ENCODE measurements around the gene CSK.

- TF ChIP-seq CTCF (conservative IDR thresholded peaks at IDR 0.05; ENCODE audit: low read length) (no peak), EZH2phosphoT487 (IDR thresholded peaks at IDR 0.05; ENCODE audit: borderline replicate concordance, low read depth, low read length) (no peak)
These were observed 55.0 kb downstream of the CSK start for GRCh38 chr15:74836846-74837245.

Measured in OCI-LY7 (cell line).